A549 (cell line): ENCODE results near the gene SMIM32. TPM values are rescaled to one million over a fixed set of nuclear protein-coding genes. Genes with fewer than 3 reads are reported as not detected.

Source experiments
- ATAC-seq, 2 experiments: fragments of 200-7000 bp in 1 of 2; fragments of >200 bp in 1 of 2; cut with Nextera tagmentation in 1 of 2; cut with Tn5 transposase in 1 of 2; 3 replicates each; pipeline versions ENCODE4 v1.8.0 to v1.9.1; 2018 to 2020; ENCODE audit warnings: mild to moderate bottlenecking in 1 of 2, moderate library complexity in 1 of 2
- CTCF ChIA-PET: fragments of 300-600 bp; sonication (Branson Sonifier 250); formaldehyde crosslinking; extraction: SDS; loops from one replicate; lab custom pipeline; 2021; ENCODE audit warnings: antibody characterized with exemption, inconsistent platforms; lab: Yijun Ruan, JAX
- POLR2A ChIA-PET: fragments of 350-600 bp; formaldehyde crosslinking; extraction: SDS; loops from one replicate; lab custom pipeline; 2021; ENCODE audit warnings: antibody characterized with exemption, inconsistent platforms; lab: Yijun Ruan, JAX
- DNase-seq, 2 experiments: peaks; one replicate each; pipeline versions ENCODE4 v3.0.0 to v3.0.0-alpha.2; 2011 to 2016; ENCODE audit warnings: low read depth in 1 of 2, low spot score in 1 of 2
- FAIRE-seq: peaks from 2 replicates; lab custom pipeline; 2011; peaks lifted over from hg19 to GRCh38; lab: Jason Lieb, UNC
- H3K27ac ChIP-seq, 2 experiments: fragments of >200 bp; sonication (Bioruptor Twin); formaldehyde crosslinking; 3 replicates each; pipeline ENCODE4 v1.5.1; 2016 to 2017
- H3K4me1 ChIP-seq: fragments of >200 bp; sonication (Bioruptor Twin); formaldehyde crosslinking; 3 replicates; pipeline ENCODE4 v1.6.1; 2016
- H3K4me2 ChIP-seq: fragments of >200 bp; sonication (Bioruptor Twin); formaldehyde crosslinking; 3 replicates; pipeline ENCODE4 v1.6.1; 2016
- H3K4me3 ChIP-seq: fragments of >200 bp; sonication (Bioruptor Twin); formaldehyde crosslinking; 3 replicates; pipeline ENCODE4 v1.5.1; 2016
- H3K9me3 ChIP-seq: fragments of >200 bp; sonication (Bioruptor Twin); formaldehyde crosslinking; 3 replicates; pipeline ENCODE4 v1.6.1; 2016
- CBX8 ChIP-seq: fragments of 200-600 bp; sonication (generic); IDR thresholded peaks from 2 replicates; pipeline ENCODE4 v1.6.1; 2016
- CEBPB ChIP-seq, 2 experiments: fragments of >200 bp in 1 of 2; sonication (Bioruptor Twin) in 1 of 2; formaldehyde crosslinking in 1 of 2; IDR thresholded peaks; 2 replicates each; pipeline ENCODE4 v1.6.1; 2012 to 2016
- ESRRA ChIP-seq: fragments of 150-350 bp; IDR thresholded peaks from 2 replicates; pipeline ENCODE4 v1.6.1; 2014; ENCODE audit warnings: mild to moderate bottlenecking, low read length, borderline replicate concordance
- FOSB ChIP-seq: fragments of 250-450 bp; sonication (Bioruptor Pico); IDR thresholded peaks from 2 replicates; pipeline ENCODE4 v1.5.0; 2020; ENCODE audit warnings: mild to moderate bottlenecking, moderate library complexity
- FOXS1 ChIP-seq: fragments of 250-450 bp; sonication (Bioruptor Pico); IDR thresholded peaks from 2 replicates; pipeline ENCODE4 v1.5.0; 2020; ENCODE audit warnings: mild to moderate bottlenecking, moderate library complexity
- HEYL ChIP-seq: fragments of 250-450 bp; sonication (Bioruptor Pico); IDR thresholded peaks from 2 replicates; pipeline ENCODE4 v1.8.0; 2021; ENCODE audit warnings: mild to moderate bottlenecking, moderate library complexity
- HOXA7 ChIP-seq: fragments of 250-450 bp; sonication (Bioruptor Pico); IDR thresholded peaks from 2 replicates; pipeline ENCODE4 v1.5.0; 2020; ENCODE audit warnings: mild to moderate bottlenecking, moderate library complexity
- HOXB13 ChIP-seq: fragments of 250-450 bp; sonication (Bioruptor Pico); IDR thresholded peaks from 2 replicates; pipeline ENCODE4 v1.5.0; 2020; ENCODE audit warnings: low read depth, mild to moderate bottlenecking, moderate library complexity
- HOXB5 ChIP-seq: fragments of 250-450 bp; sonication (Bioruptor Pico); IDR thresholded peaks from 2 replicates; pipeline ENCODE4 v1.5.0; 2020; ENCODE audit warnings: mild to moderate bottlenecking, moderate library complexity
- KDM1A ChIP-seq: fragments of 200-600 bp; sonication (generic); IDR thresholded peaks from 2 replicates; pipeline ENCODE4 v1.6.1; 2016; ENCODE audit warnings: low read depth, mild to moderate bottlenecking
- MAFK ChIP-seq: fragments of 450-650 bp; IDR thresholded peaks from 2 replicates; pipeline ENCODE4 v1.6.1; 2014; ENCODE audit not compliant: partially characterized antibody
- PHF8 ChIP-seq: fragments of 200-600 bp; sonication (generic); IDR thresholded peaks from 2 replicates; pipeline ENCODE4 v1.6.1; 2016; ENCODE audit warnings: low read depth, mild to moderate bottlenecking, antibody characterized with exemption, moderate library complexity, borderline replicate concordance
- RAD21 ChIP-seq, 2 experiments: fragments of >200 bp in 1 of 2; sonication (Bioruptor Twin) in 1 of 2; formaldehyde crosslinking in 1 of 2; IDR thresholded peaks in 1 of 2; conservative IDR thresholded peaks in 1 of 2; 2 replicates in 1 of 2; 3 replicates in 1 of 2; pipeline ENCODE4 v1.6.1; 2012 to 2018; ENCODE audit warnings: inconsistent platforms in 1 of 2
- RFX5 ChIP-seq: fragments of 450-650 bp; IDR thresholded peaks from 2 replicates; pipeline ENCODE4 v1.7.1; 2014; ENCODE audit warnings: antibody characterized with exemption, mild to moderate bottlenecking, moderate library complexity
- TFCP2L1 ChIP-seq: fragments of 250-450 bp; sonication (Bioruptor Pico); IDR thresholded peaks from 2 replicates; pipeline ENCODE4 v1.5.0; 2021; ENCODE audit warnings: mild to moderate bottlenecking
- ZNF302 ChIP-seq: fragments of 250-450 bp; sonication (Bioruptor Pico); IDR thresholded peaks from 2 replicates; pipeline ENCODE4 v1.9.0; 2021; ENCODE audit warnings: inconsistent platforms, mild to moderate bottlenecking, moderate library complexity
- WGBS: methylation state at CpG from one replicate; pipeline ENCODE4 v1.1.6; 2017; ENCODE audit errors: missing lambda C conversion rate; 5-methylcytosine and 5-hydroxymethylcytosine counted together
- polyA plus RNA-seq, 4 experiments: library from polyadenylated mRNA; depleted of rRNA in 3 of 4; stranded (reverse); fragments of >200 nt; fragmentation: RNase III in 1 of 4; extraction: RNeasy Plus Mini Kit Qiagen cat#74134 plus additional on column Dnase treatment in 1 of 4; gene quantifications; 2 replicates in 3 of 4; 3 replicates in 1 of 4; pipeline ENCODE4 v1.2.3, GENCODE V29; 2011 to 2017
- TF ChIP-seq, protein P1 (sequence below): fragments of 250-450 bp; sonication (Bioruptor Pico); IDR thresholded peaks from 2 replicates; pipeline ENCODE4 v1.5.0; 2021; ENCODE audit warnings: mild to moderate bottlenecking, moderate library complexity, borderline replicate concordance
- TF ChIP-seq, protein P2 (sequence below): fragments of 450-650 bp; IDR thresholded peaks from 2 replicates; pipeline ENCODE4 v1.6.1; 2014; ENCODE audit warnings: antibody characterized with exemption
- TF ChIP-seq, protein P3 (sequence below): fragments of 250-450 bp; sonication (Bioruptor Pico); IDR thresholded peaks from 2 replicates; pipeline ENCODE4 v1.5.0; 2020; ENCODE audit warnings: low read depth, mild to moderate bottlenecking, moderate library complexity

SMIM32 gene
- polyA plus RNA-seq, 2 of the 4 experiments (the other 2 are of a cell fraction) = not detected

DNA sequence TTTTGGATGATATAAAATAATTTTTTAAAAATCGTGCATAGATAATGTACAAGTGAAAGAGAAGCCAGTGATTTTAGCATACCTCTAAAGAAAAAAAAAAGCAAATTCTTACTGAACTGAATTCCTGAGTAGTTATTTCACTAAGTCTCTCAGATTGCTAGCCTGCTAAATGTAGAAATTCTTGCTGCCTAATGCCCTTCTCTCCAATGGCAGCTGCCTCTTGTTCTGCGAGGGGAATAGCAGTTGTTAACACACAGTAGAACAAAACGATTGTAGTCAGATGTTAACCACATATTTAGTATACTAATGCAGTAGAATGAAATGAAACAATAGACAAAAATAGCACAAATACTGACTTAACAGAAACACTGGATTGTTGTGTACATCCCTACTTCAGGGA is 33.5 kb downstream of the SMIM32 start:
- Histone ChIP-seq H3K27ac (no peak overlapping the region), H3K4me3 (no peak overlapping the region), H3K4me2 (no peak overlapping the region), H3K9me3 (no peaks in the 10 kb centered on the region), H3K4me1 (no peaks in the 10 kb centered on the region)
- no peak for FAIRE-seq
- WGBS = 69% methylated on average over 3 of the region's 3 CpGs
- TF ChIP-seq MAFK (no peak), RFX5 (no peak), ESRRA (no peak), CBX8 (no peak), TFCP2L1 (CRISPR knock-in tag) (no peak), ZNF302 (CRISPR knock-in tag) (no peak), HOXB5 (CRISPR knock-in tag) (no peak)
- TF ChIP-seq, protein P1, sequence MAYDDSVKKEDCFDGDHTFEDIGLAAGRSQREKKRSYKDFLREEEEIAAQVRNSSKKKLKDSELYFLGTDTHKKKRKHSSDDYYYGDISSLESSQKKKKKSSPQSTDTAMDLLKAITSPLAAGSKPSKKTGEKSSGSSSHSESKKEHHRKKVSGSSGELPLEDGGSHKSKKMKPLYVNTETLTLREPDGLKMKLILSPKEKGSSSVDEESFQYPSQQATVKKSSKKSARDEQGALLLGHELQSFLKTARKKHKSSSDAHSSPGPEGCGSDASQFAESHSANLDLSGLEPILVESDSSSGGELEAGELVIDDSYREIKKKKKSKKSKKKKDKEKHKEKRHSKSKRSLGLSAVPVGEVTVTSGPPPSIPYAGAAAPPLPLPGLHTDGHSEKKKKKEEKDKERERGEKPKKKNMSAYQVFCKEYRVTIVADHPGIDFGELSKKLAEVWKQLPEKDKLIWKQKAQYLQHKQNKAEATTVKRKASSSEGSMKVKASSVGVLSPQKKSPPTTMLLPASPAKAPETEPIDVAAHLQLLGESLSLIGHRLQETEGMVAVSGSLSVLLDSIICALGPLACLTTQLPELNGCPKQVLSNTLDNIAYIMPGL = no peak
- ATAC-seq = no peak
- CTCF ChIA-PET = interaction anchor here (1.7 kb wide), 1 partner anchor 14 kb away, joined by 3 read pairs; no protein-coding TSS in a partner anchor
- no peak for DNase-seq
- POLR2A ChIA-PET = no interaction called here

DNA sequence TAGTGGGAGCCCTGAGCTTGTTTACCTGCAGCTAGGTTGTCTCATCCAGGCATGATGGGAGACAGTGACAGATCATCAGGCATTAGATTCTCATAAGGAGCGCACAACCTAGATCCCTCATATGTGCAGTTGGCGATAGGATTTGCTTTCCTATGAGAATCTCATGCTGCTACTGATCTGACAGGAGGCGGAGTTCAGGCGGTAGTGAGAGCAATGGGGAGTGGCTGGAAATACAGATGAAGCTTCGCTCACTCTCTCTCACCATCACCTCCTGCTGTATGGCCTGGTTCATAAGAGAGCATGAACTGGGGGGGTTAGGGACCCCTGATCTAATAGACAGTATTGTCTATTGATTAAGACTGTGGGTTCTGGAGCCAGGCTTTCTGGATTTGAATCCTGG is 35.4 kb downstream of the SMIM32 start:
- H3K27ac ChIP-seq = no peak overlapping the region
- ChIA-PET CTCF (no interaction called here), POLR2A (no interaction called here)
- no peak for ATAC-seq
- TF ChIP-seq CEBPB (IDR thresholded peaks at IDR 0.05) (no peak), PHF8 (no peak)
- no peaks in the 10 kb centered on the region for H3K4me1 ChIP-seq
- FAIRE-seq = no peak
- no peak overlapping the region for H3K4me2 ChIP-seq
- WGBS = 96% methylated on average over 5 of the region's 5 CpGs
- no peak overlapping the region for H3K4me3 ChIP-seq
- no peaks in the 10 kb centered on the region for H3K9me3 ChIP-seq
- no peak for DNase-seq

DNA sequence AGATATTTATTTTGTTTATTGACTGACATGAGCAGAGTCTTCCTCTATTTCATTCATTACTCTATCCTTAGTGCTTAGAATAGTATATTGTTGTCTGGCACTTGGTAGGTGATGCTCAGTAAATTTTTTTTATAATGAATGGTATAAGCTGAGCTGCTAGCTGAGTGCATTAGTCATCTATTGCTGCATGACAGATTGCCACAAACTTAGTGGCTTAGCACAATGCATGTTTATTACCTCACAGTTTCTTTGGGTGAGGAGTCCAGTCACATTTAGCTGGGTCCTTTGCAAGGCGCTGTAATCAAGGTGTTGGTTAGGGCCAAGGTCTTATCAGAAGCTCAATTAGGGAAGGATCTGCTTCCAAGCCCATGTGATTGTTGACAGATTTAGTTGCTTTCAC is 37.2 kb downstream of the SMIM32 start:
- ATAC-seq (no peak), FAIRE-seq (no peak), DNase-seq (no peak)
- H3K4me2 ChIP-seq = no peak overlapping the region
- H3K4me1 ChIP-seq = peaks cover 13% of the 10 kb centered on the region
- WGBS = 93% methylated on average over 1 of the region's 1 CpG
- H3K27ac ChIP-seq = no peak overlapping the region
- H3K9me3 ChIP-seq = no peaks in the 10 kb centered on the region
- ChIA-PET POLR2A (interaction anchor here (0.9 kb wide), 1 partner anchor 23 kb away, joined by 3 read pairs; the partner anchor contains the start of gene SMAD5), CTCF (interaction anchor here (0.8 to 1.3 kb wide), 3 partner anchors 9 to 268 kb away, joined by 3 to 4 read pairs (median 4); no protein-coding TSS in a partner anchor)
- TF ChIP-seq HOXA7 (CRISPR knock-in tag) = no peak
- TF ChIP-seq, protein P2, sequence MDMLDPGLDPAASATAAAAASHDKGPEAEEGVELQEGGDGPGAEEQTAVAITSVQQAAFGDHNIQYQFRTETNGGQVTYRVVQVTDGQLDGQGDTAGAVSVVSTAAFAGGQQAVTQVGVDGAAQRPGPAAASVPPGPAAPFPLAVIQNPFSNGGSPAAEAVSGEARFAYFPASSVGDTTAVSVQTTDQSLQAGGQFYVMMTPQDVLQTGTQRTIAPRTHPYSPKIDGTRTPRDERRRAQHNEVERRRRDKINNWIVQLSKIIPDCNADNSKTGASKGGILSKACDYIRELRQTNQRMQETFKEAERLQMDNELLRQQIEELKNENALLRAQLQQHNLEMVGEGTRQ = no peak
- TF ChIP-seq CEBPB (IDR thresholded peaks at IDR 0.05) = no peak
- no peak for TF ChIP-seq HEYL (CRISPR knock-in tag)
- no peak for TF ChIP-seq FOSB
- no peak for TF ChIP-seq FOXS1 (CRISPR knock-in tag)
- no peak for TF ChIP-seq MAFK
- no peak for TF ChIP-seq KDM1A
- no peak for TF ChIP-seq HOXB13 (CRISPR knock-in tag)
- TF ChIP-seq RFX5 = no peak
- no peak for TF ChIP-seq RAD21 (conservative IDR thresholded peaks at IDR 0.05 in 1 of 2, IDR thresholded peaks at IDR 0.05 in 1 of 2)
- TF ChIP-seq, protein P3, sequence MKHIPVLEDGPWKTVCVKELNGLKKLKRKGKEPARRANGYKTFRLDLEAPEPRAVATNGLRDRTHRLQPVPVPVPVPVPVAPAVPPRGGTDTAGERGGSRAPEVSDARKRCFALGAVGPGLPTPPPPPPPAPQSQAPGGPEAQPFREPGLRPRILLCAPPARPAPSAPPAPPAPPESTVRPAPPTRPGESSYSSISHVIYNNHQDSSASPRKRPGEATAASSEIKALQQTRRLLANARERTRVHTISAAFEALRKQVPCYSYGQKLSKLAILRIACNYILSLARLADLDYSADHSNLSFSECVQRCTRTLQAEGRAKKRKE = no peak
- H3K4me3 ChIP-seq = no peak overlapping the region
